SK-N-MC (cell line): Measurements from ENCODE around the gene IL12RB1.

Experiments used
- DNase-seq: peaks from one replicate; pipeline ENCODE4 v3.0.0-alpha.2; 2011; ENCODE audit warnings: low read depth, low spot score
- H3K27ac ChIP-seq: fragments of 200-600 bp; sonication (generic); 2 replicates; pipeline ENCODE4 v1.5.1; 2016; ENCODE audit warnings: mixed run types
- H3K36me3 ChIP-seq: fragments of 200-600 bp; sonication (generic); 2 replicates; pipeline ENCODE4 v1.6.1; 2017; ENCODE audit warnings: antibody characterized with exemption, low read length, mixed read lengths; ENCODE audit not compliant: insufficient read depth
- H3K4me3 ChIP-seq: fragments of 200-600 bp; sonication (generic); 2 replicates; pipeline ENCODE4 v1.5.1; 2016
- H3K9ac ChIP-seq: fragments of 200-600 bp; sonication (generic); 2 replicates; pipeline ENCODE4 v1.8.0; 2017; ENCODE audit warnings: mixed run types, mixed read lengths; ENCODE audit not compliant: insufficient read length
- H3K9me3 ChIP-seq: fragments of 200-600 bp; sonication (generic); 2 replicates; pipeline ENCODE4 v1.6.1; 2017; ENCODE audit warnings: low read depth, mild to moderate bottlenecking, antibody characterized with exemption, low read length, moderate library complexity, mixed read lengths
- EZH2 ChIP-seq: fragments of 200-600 bp; sonication (generic); IDR thresholded peaks from one replicate; pipeline ENCODE4 v1.6.1; 2017; ENCODE audit warnings: antibody characterized with exemption
- FOXP2 ChIP-seq: optimal IDR thresholded peaks from 2 replicates; pipeline ENCODE3; 2011; ENCODE audit warnings: mild to moderate bottlenecking, moderate library complexity; ENCODE audit not compliant: insufficient read depth; ENCODE audit errors: extremely low read length, control extremely low read depth
- POLR2AphosphoS5 ChIP-seq: IDR thresholded peaks from 2 replicates; pipeline ENCODE4 v1.6.1; 2012; ENCODE audit warnings: mild to moderate bottlenecking, low read depth, low read length, borderline replicate concordance

The IL12RB1 gene

GRCh38 chr19:18098891-18099622 is 12.3 kb upstream of the IL12RB1 start:
- no peak overlapping the region for H3K4me3 ChIP-seq
- DNase-seq = no peak

GRCh38 chr19:18097993-18098890 is 11.5 kb upstream of the IL12RB1 start:
- TF ChIP-seq POLR2AphosphoS5 (no peak), FOXP2 (no peak), EZH2 (no peak)
- Histone ChIP-seq H3K36me3 (no peaks in the 10 kb centered on the region), H3K9me3 (no peaks in the 10 kb centered on the region), H3K9ac (peak overlapping the region; percentile 77), H3K4me3 (peak overlapping the region; percentile 86), H3K27ac (no peak overlapping the region)
- no peak for DNase-seq

More at GRCh38 chr19:18098891-18099622, 12.3 kb upstream of the IL12RB1 start:
- Histone ChIP-seq H3K27ac (no peak overlapping the region), H3K36me3 (no peaks in the 10 kb centered on the region), H3K9ac (no peak overlapping the region), H3K9me3 (no peaks in the 10 kb centered on the region)
- TF ChIP-seq EZH2 (no peak), FOXP2 (no peak), POLR2AphosphoS5 (no peak)

- Histone ChIP-seq H3K4me3 (peak within 1 kb of the TSS; percentile 86), H3K9ac (peak within 1 kb of the TSS; percentile 77), H3K27ac (no peak within 1 kb of the TSS), H3K9me3 (no peaks in the 10 kb centered on the region), H3K36me3 (no peaks in the 10 kb centered on the region)
- TF ChIP-seq EZH2 (no peak), FOXP2 (no peak), POLR2AphosphoS5 (no peak; the same call in 1 of the 2 replicates)
- no peak for DNase-seq
These were observed 10.7 kb upstream of the IL12RB1 start, which contains the start of gene MAST3 for GRCh38 chr19:18097217-18097992. Gene MAST3 (plus strand): TSS chr19:18097778. CDS start chr19:18097793, 15 bp downstream.

GRCh38 chr19:18096258-18096657 is 9.5 kb upstream of the IL12RB1 start:
- DNase-seq = no peak
- no peak overlapping the region for H3K27ac ChIP-seq
- TF ChIP-seq EZH2 (no peak), POLR2AphosphoS5 (no peak), FOXP2 (no peak)
- no peaks in the 10 kb centered on the region for H3K9me3 ChIP-seq
- H3K4me3 ChIP-seq = no peak overlapping the region
- H3K36me3 ChIP-seq = no peaks in the 10 kb centered on the region
- H3K9ac ChIP-seq = no peak overlapping the region

GRCh38 chr19:18093439-18094161 is 6.9 kb upstream of the IL12RB1 start:
- no peaks in the 10 kb centered on the region for H3K36me3 ChIP-seq
- no peak for DNase-seq
- TF ChIP-seq EZH2 (no peak), POLR2AphosphoS5 (no peak), FOXP2 (no peak)
- no peak overlapping the region for H3K9ac ChIP-seq
- no peak overlapping the region for H3K27ac ChIP-seq
- no peak overlapping the region for H3K4me3 ChIP-seq
- H3K9me3 ChIP-seq = no peaks in the 10 kb centered on the region

- Histone ChIP-seq H3K4me3 (no peak overlapping the region), H3K36me3 (no peaks in the 10 kb centered on the region), H3K27ac (no peak overlapping the region), H3K9me3 (no peaks in the 10 kb centered on the region), H3K9ac (no peak overlapping the region)
- TF ChIP-seq POLR2AphosphoS5 (no peak), FOXP2 (no peak), EZH2 (no peak)
- no peak for DNase-seq
These were observed 4.5 kb upstream of the IL12RB1 start for GRCh38 chr19:18091217-18091608.

- no peak for DNase-seq
- H3K9me3 ChIP-seq = no peaks in the 10 kb centered on the region
- H3K27ac ChIP-seq = no peak overlapping the region
- TF ChIP-seq FOXP2 = no peak
- no peak for TF ChIP-seq POLR2AphosphoS5
- TF ChIP-seq EZH2 = no peak
- H3K36me3 ChIP-seq = no peaks in the 10 kb centered on the region
- H3K4me3 ChIP-seq = no peak overlapping the region
- H3K9ac ChIP-seq = no peak overlapping the region
These were observed 3.9 kb upstream of the IL12RB1 start for GRCh38 chr19:18090545-18091216.
